Frontal cortex (tissue), 4 donors: ENCODE measurements around the gene TFAP2A. TPM values are rescaled to one million over a fixed set of nuclear protein-coding genes. Genes with fewer than 3 reads are reported as not detected.

Source experiments
- DNase-seq, 2 donors: peaks; one replicate each; pipeline ENCODE4 v3.0.0; 2012; ENCODE audit warnings: low spot score in 2 of 2
- FAIRE-seq: peaks from 2 replicates; lab custom pipeline; 2012; peaks lifted over from hg19 to GRCh38; lab: Jason Lieb, UNC
- total RNA-seq: library from RNA; depleted of rRNA; stranded (reverse); fragments of >200 nt; gene quantifications from one replicate; pipeline ENCODE4 v1.2.3, GENCODE V29; 2014
- donor health status: control.
- donor health status: control.
- donor health status: control.

TFAP2A gene
- total RNA-seq, 1 donor from 2014 or later = not detected

DNA sequence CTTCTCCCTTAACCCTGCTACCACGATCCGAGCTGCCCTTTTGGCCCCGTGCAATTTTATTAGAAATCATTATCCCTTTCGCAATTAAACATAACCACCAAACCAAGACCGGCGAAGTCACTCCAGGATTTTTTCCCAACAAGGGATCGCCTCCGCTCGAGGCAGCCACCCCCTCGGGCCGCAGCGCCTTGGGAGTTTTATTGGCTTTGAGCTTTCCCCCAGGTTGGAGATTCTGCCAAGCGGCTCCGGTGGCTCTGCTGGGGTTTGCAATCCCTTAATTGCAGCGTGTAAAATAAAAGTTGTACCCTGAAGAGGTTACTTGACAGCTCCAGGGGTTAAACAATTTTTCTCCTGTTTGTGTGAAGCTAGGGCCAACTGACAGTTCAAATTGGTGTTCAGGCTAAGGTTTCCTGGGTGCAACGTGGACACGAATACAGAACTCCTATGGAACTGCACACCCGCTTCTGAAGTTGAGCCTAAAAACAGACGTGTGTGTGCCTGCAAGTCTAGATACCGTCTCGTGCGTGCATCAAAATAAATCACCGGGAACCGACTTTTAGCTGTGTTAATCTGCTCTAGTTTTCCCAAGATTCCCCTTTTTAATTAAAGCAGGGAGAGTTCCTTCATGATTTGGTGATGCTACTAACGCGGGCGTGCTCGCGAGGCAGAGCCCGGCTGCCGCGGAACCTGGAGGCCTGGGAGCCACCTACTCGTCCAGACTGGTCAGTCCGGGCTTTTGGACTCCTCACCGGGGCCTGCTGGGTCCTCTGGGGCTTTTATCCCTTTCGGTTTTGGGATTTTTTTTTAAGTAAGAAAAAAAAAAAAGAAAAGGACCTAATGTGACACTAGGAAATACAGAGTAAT, 975 bp upstream of the TFAP2A start:
- no peak for DNase-seq
- FAIRE-seq = no peak

DNA sequence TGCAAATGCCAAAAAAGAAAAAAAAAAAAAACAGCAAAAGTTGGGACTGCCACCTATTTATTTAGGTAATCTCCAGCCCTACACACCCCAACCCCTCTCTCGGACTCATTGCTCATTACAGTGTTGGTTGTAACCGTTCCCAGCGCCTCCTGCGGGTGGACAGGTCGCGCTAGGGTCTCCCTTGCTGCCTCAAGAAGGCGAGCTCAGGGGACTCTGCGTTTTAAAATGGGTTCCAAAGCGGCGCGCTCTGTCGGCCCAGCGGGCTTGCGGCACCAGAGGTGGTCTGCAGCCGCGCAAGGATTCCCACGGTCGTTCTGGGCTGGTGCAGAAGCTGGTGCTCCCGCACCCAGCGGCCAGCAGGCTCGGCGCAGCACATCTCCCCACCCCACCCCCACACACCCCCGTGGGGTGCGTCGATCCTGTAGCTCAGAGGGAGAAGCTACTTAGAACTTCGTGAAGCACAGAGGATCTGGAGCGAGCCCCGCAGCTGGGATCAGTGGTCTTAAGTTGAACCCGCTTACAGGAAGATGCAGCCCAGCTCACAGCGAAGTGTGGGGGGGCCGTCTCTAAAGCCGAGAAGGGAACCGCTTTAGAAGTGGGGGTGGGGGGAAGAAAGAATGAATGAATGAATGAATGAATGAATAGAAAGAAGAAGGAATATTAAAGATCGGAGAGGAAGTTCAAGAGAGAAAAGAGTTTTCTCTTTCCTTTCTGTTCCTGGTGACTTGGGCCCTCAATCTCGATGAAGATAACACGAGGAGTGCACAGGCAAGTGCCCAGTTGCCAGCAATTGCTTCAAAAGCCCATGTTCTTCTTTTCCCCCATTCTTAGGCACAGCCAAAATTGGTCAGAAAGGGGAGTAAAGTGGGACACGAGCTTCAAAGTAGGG, 780 bp downstream of the TFAP2A start:
- FAIRE-seq = no peak
- no peak for DNase-seq

DNA sequence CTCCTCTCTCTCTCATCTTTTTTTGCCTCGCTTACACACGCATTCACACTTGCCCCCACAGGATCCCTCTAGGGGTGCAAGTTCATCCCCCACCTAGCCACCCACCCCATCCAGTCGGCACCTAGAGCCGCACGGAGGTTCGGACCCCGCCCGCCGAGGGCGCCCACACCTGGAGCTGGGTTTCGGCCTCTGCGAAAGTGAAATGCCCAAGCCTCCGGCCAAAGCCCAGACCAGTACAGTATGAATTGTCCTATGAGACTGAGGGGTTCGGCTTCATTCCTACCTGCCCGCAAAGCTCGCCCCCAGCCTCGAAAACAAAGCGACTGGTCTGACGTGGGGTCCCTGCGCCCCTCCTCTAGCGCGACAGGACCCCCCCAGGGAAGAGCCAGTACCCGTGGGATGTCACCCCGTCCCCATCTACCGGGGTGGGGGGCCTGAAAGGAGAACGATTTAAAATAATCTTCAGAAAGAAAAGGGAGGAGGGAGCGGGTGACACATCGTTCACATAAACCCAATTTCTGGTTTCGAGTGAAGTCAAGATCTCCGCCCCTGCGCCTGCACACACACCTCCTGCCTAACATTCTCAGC, 1.5 kb downstream of the TFAP2A start:
- no peak for DNase-seq
- FAIRE-seq = no peak

DNA sequence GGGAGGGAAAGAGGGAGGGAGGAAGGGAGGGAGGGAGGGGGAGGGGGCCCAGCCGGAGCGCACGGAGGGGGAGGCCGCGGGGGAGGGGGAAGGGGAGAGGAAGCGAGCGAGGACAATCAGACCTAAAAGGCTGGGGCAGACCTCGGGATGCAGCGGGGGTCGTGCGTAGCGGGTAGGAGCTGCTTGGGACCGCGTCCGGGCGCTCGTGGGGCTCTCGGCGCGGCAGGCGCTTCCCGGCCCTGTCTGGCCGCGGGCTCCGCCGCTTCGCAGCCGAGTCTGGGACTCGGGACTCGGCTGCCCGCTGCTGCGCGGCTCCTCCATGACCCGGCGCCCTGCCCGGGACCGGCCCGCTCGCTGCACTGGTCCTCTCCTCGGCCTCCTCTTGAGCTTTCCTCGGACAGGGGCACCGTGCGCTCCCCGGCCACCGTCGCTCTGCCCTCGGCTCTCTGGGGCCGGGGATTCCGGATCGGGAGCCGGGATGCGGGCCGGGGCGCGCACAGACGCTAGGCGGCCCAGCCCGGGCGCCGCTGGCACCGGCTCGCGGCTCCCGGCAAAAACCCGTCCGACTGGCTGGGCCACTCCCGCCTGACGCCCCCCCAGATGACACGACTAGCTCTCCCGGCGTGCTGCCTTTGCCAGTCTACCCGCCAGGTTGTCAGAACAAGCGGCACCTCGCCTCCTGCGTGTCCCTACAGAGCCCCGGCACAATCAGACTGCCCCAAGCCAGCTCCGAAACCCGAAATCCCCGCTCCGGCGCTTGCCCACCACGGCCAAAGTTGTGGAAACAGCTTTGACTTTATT, 2.2 kb downstream of the TFAP2A start:
- DNase-seq (no peak), FAIRE-seq (no peak)

GRCh38 chr6:10411971-10412460, 2.9 kb downstream of the TFAP2A start:
- DNase-seq (peak in 1 of 2 donors; percentile 62), FAIRE-seq (no peak)

GRCh38 chr6:10411131-10411970, 3.5 kb downstream of the TFAP2A start:
- FAIRE-seq = no peak
- DNase-seq = no peak

GRCh38 chr6:10410207-10411050, 4.4 kb downstream of the TFAP2A start:
- FAIRE-seq (no peak), DNase-seq (no peak)

DNA sequence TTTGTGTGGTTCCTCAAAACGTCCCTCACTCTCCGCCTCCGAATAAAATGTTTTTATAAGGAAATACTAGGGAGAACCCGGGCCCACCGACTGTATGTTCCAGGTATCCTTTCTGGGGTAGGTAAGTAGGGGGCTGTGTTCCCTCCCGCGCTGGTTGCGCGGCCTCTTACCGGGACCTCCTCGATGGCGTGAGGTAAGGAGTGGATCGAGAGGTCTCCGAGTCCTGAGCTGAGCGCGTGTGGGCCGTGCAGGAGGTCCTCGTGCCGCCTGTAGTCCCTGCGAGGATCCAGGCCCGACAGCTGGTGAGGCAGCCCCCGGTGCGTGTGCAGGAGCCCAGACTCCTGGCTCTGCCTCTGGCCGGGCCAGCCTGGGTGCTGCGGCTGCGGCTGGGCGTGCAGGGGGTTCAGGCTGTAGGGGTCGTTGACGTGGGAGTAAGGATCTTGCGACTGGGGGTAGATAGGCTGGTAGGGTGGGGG, 5.1 kb downstream of the TFAP2A start:
- FAIRE-seq (no peak), DNase-seq (no peak)

DNA sequence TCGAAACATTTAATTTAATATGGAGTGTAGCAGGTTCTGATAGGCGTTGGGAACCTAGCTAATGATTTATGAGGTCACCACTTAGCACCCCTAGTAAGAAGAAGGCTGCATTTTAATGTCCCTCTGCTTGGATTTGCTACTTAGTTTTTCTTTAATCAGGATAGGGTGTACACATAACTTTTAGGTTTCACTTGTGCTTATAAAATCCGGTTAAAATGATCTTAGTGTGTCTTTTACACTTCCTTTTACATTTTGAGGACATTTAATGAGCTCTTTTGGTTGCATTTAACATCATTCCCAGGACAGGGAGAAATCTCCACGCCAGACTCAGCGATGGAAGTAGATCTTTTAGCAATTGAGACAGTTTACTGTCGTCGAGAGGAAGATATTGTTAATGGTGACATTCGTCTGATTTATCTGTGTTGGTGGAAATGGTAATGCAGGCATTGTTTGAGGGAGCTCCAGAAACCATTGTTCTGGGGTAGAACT, 5.6 kb downstream of the TFAP2A start:
- no peak for FAIRE-seq
- DNase-seq = no peak

DNA sequence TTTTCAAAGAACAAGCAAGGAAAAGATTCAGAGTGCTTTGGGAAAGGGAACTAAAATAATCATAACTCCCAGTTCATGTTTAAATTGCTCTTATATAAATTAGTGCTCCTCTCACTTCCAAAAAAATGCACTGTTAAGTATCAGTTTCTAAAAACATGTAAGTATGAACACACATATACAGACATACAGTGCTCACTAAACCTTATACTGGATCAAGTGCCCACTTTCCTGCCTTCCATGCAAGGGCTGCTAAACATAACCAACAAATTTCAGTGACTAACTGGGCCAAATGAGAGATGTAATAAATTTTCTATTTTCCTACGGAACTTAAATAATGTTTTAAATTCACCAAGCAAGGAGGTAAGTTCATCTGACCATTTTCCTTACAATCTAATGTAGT, 6.4 kb downstream of the TFAP2A start:
- no peak for FAIRE-seq

GRCh38 chr6:10407674-10408054, 7.2 kb downstream of the TFAP2A start:
- FAIRE-seq = no peak
- no peak for DNase-seq

More for the DNA sequence above, 6.4 kb downstream of the TFAP2A start:
- DNase-seq = no peak

DNA sequence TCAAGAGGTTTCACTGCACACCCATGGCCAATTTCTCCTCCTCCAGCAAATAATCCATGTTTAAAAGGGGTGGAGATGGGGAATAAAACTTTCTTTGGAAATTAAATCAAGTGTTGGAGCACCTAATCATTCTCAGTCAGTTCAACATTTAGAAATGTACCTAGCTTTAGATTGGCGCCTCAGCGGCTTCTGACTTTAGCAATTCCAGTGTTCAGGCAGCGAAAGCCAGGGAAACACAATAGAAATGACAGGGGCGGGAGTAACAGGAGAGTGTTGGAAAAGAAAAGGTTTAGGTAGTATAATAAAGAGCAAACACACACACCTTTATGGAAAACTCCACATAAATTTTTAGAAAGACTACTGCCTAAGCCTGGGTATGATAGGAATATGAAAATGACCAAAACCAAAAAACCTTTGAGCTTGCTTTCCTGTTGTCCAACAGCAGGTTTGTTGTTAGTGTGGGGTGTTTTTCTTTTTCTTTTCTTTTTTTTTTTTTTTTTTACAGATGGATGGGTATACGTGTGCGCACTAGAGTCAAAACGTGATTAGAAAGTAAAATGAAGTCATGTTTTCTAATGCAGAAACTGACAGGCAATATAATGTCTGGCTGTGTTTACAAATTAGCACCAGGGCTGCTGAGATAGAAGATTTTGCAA, 7.7 kb downstream of the TFAP2A start:
- FAIRE-seq (no peak), DNase-seq (no peak)

DNA sequence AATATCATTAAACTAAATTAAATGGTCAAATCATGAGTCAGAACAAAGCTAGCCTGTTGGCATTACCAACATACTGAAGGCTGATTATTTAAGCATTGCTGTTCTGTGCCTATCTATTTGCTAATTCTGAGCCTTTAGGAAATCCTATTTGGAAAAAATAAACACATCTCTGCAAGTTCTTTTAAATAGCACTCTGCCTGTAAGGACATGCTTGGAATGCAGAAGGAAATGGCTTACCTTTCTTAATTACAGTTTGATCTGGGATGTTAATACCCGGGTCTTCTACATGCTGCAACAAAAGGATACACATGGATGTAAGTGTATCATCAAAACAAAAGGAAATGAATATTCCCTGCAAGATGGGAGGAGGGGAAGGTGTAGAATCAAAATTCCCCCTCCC, 8.3 kb downstream of the TFAP2A start:
- FAIRE-seq = no peak
- no peak for DNase-seq

DNA sequence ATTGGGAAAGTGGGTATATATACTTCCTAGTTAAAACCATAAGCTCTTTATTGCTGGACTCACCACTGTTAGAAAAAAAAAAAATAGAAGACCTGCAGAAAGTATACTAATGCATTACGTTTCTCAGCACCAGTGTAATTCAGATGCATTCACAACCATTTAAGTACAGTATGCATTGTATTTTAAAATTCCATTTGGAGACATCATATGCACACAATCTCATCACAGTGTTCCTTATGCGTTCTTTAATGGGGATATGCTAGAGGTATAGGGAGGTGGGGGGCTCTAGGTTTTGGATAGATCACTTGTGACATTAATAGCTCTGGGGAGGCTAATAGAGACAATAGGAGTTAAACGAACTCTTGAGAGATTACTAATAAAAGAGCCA, 9.4 kb downstream of the TFAP2A start:
- DNase-seq = no peak
- FAIRE-seq = no peak

GRCh38 chr6:10404799-10405512, 9.9 kb downstream of the TFAP2A start:
- no peak for DNase-seq
- FAIRE-seq = no peak

GRCh38 chr6:10404107-10404798, 10.6 kb downstream of the TFAP2A start:
- peak; percentile 93 to 98 for DNase-seq
- FAIRE-seq = no peak
